NCI-H2107 treated with DMSO at 0.1 percent for 48 hours (cell line): ENCODE data around the gene ZNF397.
A peak's percentile ranks its signal among the peaks of the same experiment; 100 is the strongest.
"Not testable (repeated sequence)": the region's sequence is repeated elsewhere in the genome, so short reads cannot be mapped to it uniquely, and the experiment has no call there.

Experiments used
- DNase-seq: peaks from one replicate; lab custom pipeline; 2025; ENCODE audit not compliant: unreplicated experiment; lab: John Stamatoyannopoulos, UW

ZNF397 gene

GRCh38 chr18:35240664-35241447 lies at the start of gene ZNF397:
ZNF397 (plus strand) TSS chr18:35241034; CDS start chr18:35242471, 1,437 bp downstream.
- peak; percentile 97 for DNase-seq

GRCh38 chr18:35191698-35192025 lies 49.2 kb upstream of the ZNF397 start:
- no peak for DNase-seq

GRCh38 chr18:35192415-35192814 lies 48.4 kb upstream of the ZNF397 start:
- DNase-seq, result peak; percentile 88

- peak; percentile 48 for DNase-seq
Measured at GRCh38 chr18:35193316-35193715, 47.5 kb upstream of the ZNF397 start.

- DNase-seq, result no peak
Measured at GRCh38 chr18:35197296-35197695, 43.5 kb upstream of the ZNF397 start.

GRCh38 chr18:35201256-35201931 lies 39.4 kb upstream of the ZNF397 start:
- DNase-seq, result no peak

- no peak for DNase-seq
Measured at GRCh38 chr18:35203067-35203466, 37.8 kb upstream of the ZNF397 start.

- no peak for DNase-seq
Measured at GRCh38 chr18:35205199-35205712, 35.6 kb upstream of the ZNF397 start.

- DNase-seq, result not testable (repeated sequence)
Measured at GRCh38 chr18:35205746-35206458, 34.9 kb upstream of the ZNF397 start.

GRCh38 chr18:35215026-35215425 lies 25.8 kb upstream of the ZNF397 start:
- peak; percentile 77 for DNase-seq

GRCh38 chr18:35216611-35217010 lies 24.2 kb upstream of the ZNF397 start:
- DNase-seq, result not testable (repeated sequence)

- not testable (repeated sequence) for DNase-seq
Measured at GRCh38 chr18:35219331-35219730, 21.5 kb upstream of the ZNF397 start.

- no peak for DNase-seq
Measured at GRCh38 chr18:35220424-35220823, 20.4 kb upstream of the ZNF397 start.

GRCh38 chr18:35223797-35224196 lies 17.0 kb upstream of the ZNF397 start:
- no peak for DNase-seq

- DNase-seq, result no peak
Measured at GRCh38 chr18:35227254-35227653, 13.6 kb upstream of the ZNF397 start.

GRCh38 chr18:35231052-35231451 lies 9.8 kb upstream of the ZNF397 start:
- DNase-seq, result peak; percentile 90

- no peak for DNase-seq
Measured at GRCh38 chr18:35236571-35237363, 4.1 kb upstream of the ZNF397 start.

GRCh38 chr18:35239314-35239713 lies 1.5 kb upstream of the ZNF397 start:
- DNase-seq, result no peak

GRCh38 chr18:35241448-35241804 lies 592 bp downstream of the ZNF397 start:
- DNase-seq, result no peak

- DNase-seq, result no peak
Measured at GRCh38 chr18:35242426-35242825, 1.6 kb downstream of the ZNF397 start.

- no peak for DNase-seq
Measured at GRCh38 chr18:35244671-35245070, 3.8 kb downstream of the ZNF397 start.
